GM19468 (cell line): Measurements from ENCODE around the gene NID2.
A peak's percentile ranks its signal among the peaks of the same experiment; 100 is the strongest.

Source experiments
- ATAC-seq: cut with Tn5 transposase; IDR thresholded peaks from one replicate; pipeline ENCODE4 v1.9.1; 2021; ENCODE audit warnings: mild to moderate bottlenecking, moderate library complexity, moderate number of reproducible peaks; ENCODE audit not compliant: unreplicated experiment; ENCODE audit errors: extremely low read depth

NID2 gene

GRCh38 chr14:52031781-52032180 is 37.1 kb downstream of the NID2 start:
- ATAC-seq = no peak

- ATAC-seq = no peak
Observed at GRCh38 chr14:52029881-52030280, 39.0 kb downstream of the NID2 start.

GRCh38 chr14:52026901-52027300 is 42.0 kb downstream of the NID2 start:
- no peak for ATAC-seq

GRCh38 chr14:52026017-52026660 is 42.7 kb downstream of the NID2 start:
- ATAC-seq = no peak

- no peak for ATAC-seq
Observed at GRCh38 chr14:52025310-52025709, 43.5 kb downstream of the NID2 start.

- no peak for ATAC-seq
Observed at GRCh38 chr14:52023518-52023917, 45.3 kb downstream of the NID2 start.

GRCh38 chr14:52021957-52022600 is 46.8 kb downstream of the NID2 start:
- ATAC-seq = peak; percentile 62

- ATAC-seq = no peak
Observed at GRCh38 chr14:52020866-52021717, 47.8 kb downstream of the NID2 start.

GRCh38 chr14:52020161-52020714 is 48.6 kb downstream of the NID2 start:
- ATAC-seq = no peak

- ATAC-seq = no peak
Observed at GRCh38 chr14:52018970-52019369, 49.9 kb downstream of the NID2 start.

- ATAC-seq = no peak
Observed at GRCh38 chr14:52018252-52018651, 50.6 kb downstream of the NID2 start.

GRCh38 chr14:52015411-52016030 is 53.3 kb downstream of the NID2 start:
- ATAC-seq = no peak

GRCh38 chr14:52014601-52015267 is 54.1 kb downstream of the NID2 start:
- no peak for ATAC-seq

GRCh38 chr14:52013984-52014600 is 54.8 kb downstream of the NID2 start:
- ATAC-seq = no peak

GRCh38 chr14:52012635-52013034 is 56.2 kb downstream of the NID2 start:
- ATAC-seq = no peak

GRCh38 chr14:52011523-52011922 is 57.3 kb downstream of the NID2 start:
- ATAC-seq = no peak

- no peak for ATAC-seq
Observed at GRCh38 chr14:52010173-52010693, 58.6 kb downstream of the NID2 start.

GRCh38 chr14:52008136-52008535 is 60.7 kb downstream of the NID2 start:
- ATAC-seq = no peak

- no peak for ATAC-seq
Observed at GRCh38 chr14:52007637-52008036, 61.2 kb downstream of the NID2 start.
